Esophagus squamous epithelium (tissue), 5 donors: ENCODE data around the gene PHOX2A. TPM values are rescaled to one million over a fixed set of nuclear protein-coding genes. Genes with fewer than 3 reads are reported as not detected.

Source experiments
- DNase-seq: peaks from one replicate; lab custom pipeline; 2025; lab: John Stamatoyannopoulos, UW
- H3K27ac ChIP-seq, 4 donors: fragments of 200-600 bp; sonication (generic); one replicate each; pipeline ENCODE4 v1.5.1; 2016 to 2019; ENCODE audit warnings: mild to moderate bottlenecking in 1 of 4
- H3K27me3 ChIP-seq, 4 donors: fragments of 200-600 bp; sonication (generic); 1 replicate in 3 of 4; 2 replicates in 1 of 4; pipeline versions ENCODE4 v1.5.1 to v1.6.0; 2017 to 2021; ENCODE audit warnings: antibody characterized with exemption in 1 of 4
- H3K36me3 ChIP-seq, 3 donors: fragments of 200-600 bp; sonication (generic); one replicate each; pipeline ENCODE4 v1.5.1; 2016 to 2019
- H3K4me1 ChIP-seq, 3 donors: fragments of 200-600 bp; sonication (generic); one replicate each; pipeline ENCODE4 v1.5.1; 2017 to 2019
- H3K4me3 ChIP-seq, 4 donors: fragments of 200-600 bp; sonication (generic); 1 replicate in 3 of 4; 2 replicates in 1 of 4; pipeline ENCODE4 v1.5.1; 2016 to 2019; ENCODE audit warnings: mild to moderate bottlenecking in 2 of 4, moderate library complexity in 1 of 4
- H3K9me3 ChIP-seq, 3 donors: fragments of 200-600 bp; sonication (generic); one replicate each; pipeline ENCODE4 v1.5.1; 2016 to 2019
- POLR2A ChIP-seq, 4 donors: fragments of 450-650 bp; IDR thresholded peaks; one replicate each; pipeline ENCODE4 v1.6.1; 2017; ENCODE audit warnings: antibody characterized with exemption in 4 of 4, mild to moderate bottlenecking in 4 of 4, moderate library complexity in 3 of 4
- WGBS, 2 donors: methylation state at CpG; one replicate each; pipeline ENCODE4 v1.1.5; 2018; 5-methylcytosine and 5-hydroxymethylcytosine counted together
- intact Hi-C: fragments of 100-400 bp; cut with DNase I; formaldehyde crosslinking; loops from one replicate; pipeline ENCODE4 v1.15.0; 2022
- total RNA-seq, 4 donors: library from RNA; depleted of rRNA; stranded (reverse); fragments of >200 nt; gene quantifications; one replicate each; pipeline ENCODE4 v1.1.0, GENCODE V29; 2016
- TF ChIP-seq, protein P1 (sequence below), 6 experiments: fragments of 450-650 bp in 4 of 6; fragments of 200-600 bp in 2 of 6; sonication (generic) in 2 of 6; IDR thresholded peaks; one replicate each; pipeline ENCODE4 v1.5.1; 2016 to 2019; ENCODE audit warnings: antibody characterized with exemption in 6 of 6, mild to moderate bottlenecking in 4 of 6, moderate library complexity in 4 of 6
- donor health status: DM: yes; HTN: yes; CAD: no.

Gene PHOX2A
- total RNA-seq, 4 donors from 2014 or later = not detected

DNA sequence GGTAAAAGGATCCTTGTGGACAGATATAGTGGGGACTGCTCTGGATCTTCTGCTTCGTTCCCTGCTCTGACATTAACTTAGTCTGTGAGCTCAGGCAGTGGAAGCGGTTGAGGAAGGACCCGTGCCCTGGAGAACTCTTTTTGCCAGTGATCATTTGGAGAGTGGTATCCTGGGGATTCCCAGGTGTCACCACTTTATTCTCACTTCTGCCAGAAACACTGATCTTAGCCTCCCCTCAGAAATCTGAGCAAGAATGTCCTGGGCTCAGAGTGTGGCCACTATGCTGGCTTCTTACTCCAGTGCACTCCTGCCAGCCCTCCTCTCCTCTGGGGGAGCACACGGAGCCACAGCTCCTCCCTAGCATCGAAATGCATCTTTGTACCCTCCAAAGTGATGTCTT, 7.6 kb upstream of the PHOX2A start:
- intact Hi-C loops = no loop called here
- H3K27ac ChIP-seq = no peak overlapping the region
- DNase-seq = no peak
- no peaks in the 10 kb centered on the region for H3K36me3 ChIP-seq
- H3K4me3 ChIP-seq = no peak overlapping the region
- H3K4me1 ChIP-seq = no peaks in the 10 kb centered on the region
- H3K27me3 ChIP-seq = peaks cover 0 to 72% (median 0%) of the 10 kb centered on the region in 4 donors
- no peaks in the 10 kb centered on the region for H3K9me3 ChIP-seq
- 80 to 84% methylated on average over 5 of the region's 5 CpGs for WGBS, 2 donors
- TF ChIP-seq, protein P1, sequence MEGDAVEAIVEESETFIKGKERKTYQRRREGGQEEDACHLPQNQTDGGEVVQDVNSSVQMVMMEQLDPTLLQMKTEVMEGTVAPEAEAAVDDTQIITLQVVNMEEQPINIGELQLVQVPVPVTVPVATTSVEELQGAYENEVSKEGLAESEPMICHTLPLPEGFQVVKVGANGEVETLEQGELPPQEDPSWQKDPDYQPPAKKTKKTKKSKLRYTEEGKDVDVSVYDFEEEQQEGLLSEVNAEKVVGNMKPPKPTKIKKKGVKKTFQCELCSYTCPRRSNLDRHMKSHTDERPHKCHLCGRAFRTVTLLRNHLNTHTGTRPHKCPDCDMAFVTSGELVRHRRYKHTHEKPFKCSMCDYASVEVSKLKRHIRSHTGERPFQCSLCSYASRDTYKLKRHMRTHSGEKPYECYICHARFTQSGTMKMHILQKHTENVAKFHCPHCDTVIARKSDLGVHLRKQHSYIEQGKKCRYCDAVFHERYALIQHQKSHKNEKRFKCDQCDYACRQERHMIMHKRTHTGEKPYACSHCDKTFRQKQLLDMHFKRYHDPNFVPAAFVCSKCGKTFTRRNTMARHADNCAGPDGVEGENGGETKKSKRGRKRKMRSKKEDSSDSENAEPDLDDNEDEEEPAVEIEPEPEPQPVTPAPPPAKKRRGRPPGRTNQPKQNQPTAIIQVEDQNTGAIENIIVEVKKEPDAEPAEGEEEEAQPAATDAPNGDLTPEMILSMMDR (IDR thresholded peaks at IDR 0.05) = no peak
- no peak for TF ChIP-seq POLR2A (IDR thresholded peaks at IDR 0.05)

DNA sequence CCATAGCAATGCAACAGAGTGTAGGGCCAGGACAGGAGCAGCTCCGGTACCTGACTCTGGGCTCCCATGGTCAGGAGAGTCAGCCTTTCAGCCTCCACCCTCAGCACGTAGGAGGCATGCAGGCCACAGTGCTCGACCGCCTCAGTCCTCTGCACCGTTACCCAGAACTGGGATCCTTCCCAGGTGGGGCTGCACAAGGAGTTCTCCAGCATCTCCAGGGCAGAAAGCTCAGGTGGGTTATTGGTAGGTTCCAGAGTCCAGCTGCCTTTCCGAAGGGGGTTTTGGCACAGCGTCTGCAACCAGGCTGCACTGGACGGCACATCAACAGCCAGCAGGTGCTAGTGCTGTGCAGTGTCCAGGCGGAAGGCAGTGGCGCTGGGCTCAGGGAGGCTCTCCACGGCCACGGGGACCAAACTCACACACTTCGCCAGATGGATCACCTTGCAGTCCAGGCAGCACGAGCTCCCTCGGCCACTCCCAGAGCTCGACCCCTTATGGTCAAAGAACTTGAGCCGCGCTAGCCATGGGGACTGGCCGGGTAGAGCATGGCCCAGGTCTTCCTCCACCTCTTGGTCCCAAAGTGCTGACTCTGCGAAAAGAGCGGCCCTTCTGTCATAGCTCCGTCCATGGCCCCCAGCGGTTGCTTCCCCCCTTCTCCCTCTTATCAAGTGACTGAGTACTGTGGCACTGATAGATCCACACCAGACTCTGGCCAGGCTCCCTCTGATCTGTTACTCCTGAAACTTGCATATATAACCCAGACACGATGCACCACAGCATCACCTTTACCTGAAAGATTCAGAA, 6.9 kb upstream of the PHOX2A start:
- Histone ChIP-seq H3K4me3 (no peak overlapping the region), H3K36me3 (no peaks in the 10 kb centered on the region), H3K9me3 (no peaks in the 10 kb centered on the region), H3K27me3 (peaks cover 0 to 79% (median 2%) of the 10 kb centered on the region in 4 donors), H3K27ac (no peak overlapping the region), H3K4me1 (no peaks in the 10 kb centered on the region)
- 80 to 85% methylated on average over 9 to 11 of the region's 24 CpGs for WGBS, 2 donors
- intact Hi-C loops = no loop called here
- TF ChIP-seq POLR2A (IDR thresholded peaks at IDR 0.05) = no peak
- TF ChIP-seq, protein P1 (IDR thresholded peaks at IDR 0.05) = no peak
- no peak for DNase-seq

DNA sequence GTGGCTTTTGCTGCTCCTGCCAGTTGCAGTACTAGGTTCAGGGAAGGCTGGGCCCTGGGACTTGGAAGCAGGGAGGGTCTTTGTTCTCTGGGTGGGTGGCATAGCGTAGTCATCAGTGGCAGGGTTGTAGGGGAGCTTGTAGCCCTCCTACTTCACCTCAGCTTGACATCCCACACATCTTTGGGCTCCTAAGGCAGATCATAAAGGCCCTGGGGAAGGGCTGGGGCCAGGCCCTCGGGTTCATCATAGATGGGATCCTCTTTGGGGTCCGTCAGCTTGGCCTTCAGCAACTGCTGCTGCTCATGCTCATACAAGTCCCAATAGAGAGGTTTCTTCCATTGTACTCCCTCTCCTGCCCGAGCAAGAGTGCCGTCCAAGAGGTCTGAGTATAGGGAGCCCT, 6.0 kb upstream of the PHOX2A start:
- Histone ChIP-seq H3K9me3 (no peaks in the 10 kb centered on the region), H3K4me1 (peaks cover 0 to 3% (median 0%) of the 10 kb centered on the region in 3 donors), H3K27me3 (peaks cover 0 to 88% (median 10%) of the 10 kb centered on the region in 4 donors), H3K27ac (no peak overlapping the region), H3K4me3 (no peak overlapping the region), H3K36me3 (no peaks in the 10 kb centered on the region)
- intact Hi-C loops = no loop called here
- DNase-seq = no peak
- TF ChIP-seq POLR2A (IDR thresholded peaks at IDR 0.05) = no peak
- TF ChIP-seq, protein P1 (IDR thresholded peaks at IDR 0.05) = no peak
- 59 to 60% methylated on average over 1 to 3 of the region's 5 CpGs for WGBS, 2 donors

DNA sequence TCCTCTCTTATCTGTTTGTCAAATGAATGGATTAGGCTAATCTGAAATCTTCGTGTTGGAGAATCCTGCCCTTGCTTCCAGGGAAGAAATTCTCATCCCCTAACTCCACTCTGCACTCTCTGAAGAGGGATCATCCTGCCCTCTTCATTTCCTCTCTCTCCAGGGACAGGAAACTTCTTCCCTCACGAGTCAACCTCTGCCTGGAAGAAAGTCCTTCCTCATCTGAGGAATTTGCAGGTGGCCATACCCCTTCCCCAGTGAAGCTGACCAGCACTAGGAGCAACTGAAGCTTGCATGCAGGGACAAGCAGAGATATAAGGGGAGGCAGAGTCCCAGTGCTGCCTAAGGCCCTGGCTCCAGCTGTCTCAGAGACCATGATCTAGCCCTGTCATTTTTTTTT, 3.6 kb upstream of the PHOX2A start:
- Histone ChIP-seq H3K4me3 (no peak overlapping the region), H3K9me3 (no peaks in the 10 kb centered on the region), H3K27ac (no peak overlapping the region), H3K27me3 (peaks cover 8 to 92% (median 33%) of the 10 kb centered on the region in 4 donors), H3K4me1 (peaks cover 8 to 20% (median 11%) of the 10 kb centered on the region in 3 donors), H3K36me3 (no peaks in the 10 kb centered on the region)
- no peak for TF ChIP-seq POLR2A (IDR thresholded peaks at IDR 0.05)
- TF ChIP-seq, protein P1 (IDR thresholded peaks at IDR 0.05) = no peak
- DNase-seq = no peak
- intact Hi-C loops = no loop called here
- 45 to 50% methylated on average over 1 to 2 of the region's 2 CpGs for WGBS, 2 donors

DNA sequence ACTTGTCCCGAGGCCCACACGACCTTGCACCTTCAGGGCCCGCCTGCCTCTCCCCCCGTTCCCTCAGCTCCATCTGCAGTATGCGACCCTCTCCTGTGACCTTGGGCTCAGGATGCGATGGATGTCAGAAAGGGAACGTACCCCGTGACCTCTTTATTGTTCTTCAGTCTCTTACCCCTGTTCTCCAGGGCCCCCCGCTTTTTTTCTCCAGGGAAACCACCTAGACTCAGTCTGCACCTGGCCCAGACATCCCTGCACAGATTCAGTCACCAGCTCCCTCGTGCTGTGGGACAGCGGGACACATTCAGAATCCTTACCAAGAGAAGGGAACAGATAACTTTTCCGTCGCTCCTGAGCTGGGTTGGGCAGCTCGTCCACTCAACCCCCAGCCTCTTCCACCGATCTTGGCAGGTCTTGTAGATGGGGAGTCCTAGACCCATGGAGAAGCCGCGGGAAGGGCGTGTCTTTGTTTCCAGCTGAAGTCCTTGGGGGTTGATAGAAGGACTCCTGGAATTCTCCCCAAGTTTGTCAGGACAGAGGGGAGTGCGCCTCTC, 1.4 kb upstream of the PHOX2A start:
- intact Hi-C loops = no loop called here
- Histone ChIP-seq H3K36me3 (no peaks in the 10 kb centered on the region), H3K27ac (no peak overlapping the region), H3K9me3 (no peaks in the 10 kb centered on the region), H3K4me3 (no peak overlapping the region), H3K27me3 (peaks cover 8 to 92% (median 35%) of the 10 kb centered on the region in 4 donors), H3K4me1 (peaks cover 8 to 30% (median 18%) of the 10 kb centered on the region in 3 donors)
- DNase-seq = no peak
- TF ChIP-seq, protein P1 (IDR thresholded peaks at IDR 0.05) = no peak
- TF ChIP-seq POLR2A (IDR thresholded peaks at IDR 0.05) = no peak
- 26 to 61% methylated on average over 13 to 15 of the region's 19 CpGs for WGBS, 2 donors
